IMR-90 (cell line): ENCODE data around the gene KIFC3. TPM values are rescaled to one million over a fixed set of nuclear protein-coding genes. Genes with fewer than 3 reads are reported as not detected.
"Not testable (repeated sequence)": the region's sequence is repeated elsewhere in the genome, so short reads cannot be mapped to it uniquely, and the experiment has no call there.

Experiments
- ATAC-seq: fragments of 200-7000 bp; cut with Tn5 transposase; 2 replicates; pipeline ENCODE4 v1.9.1; 2020; ENCODE audit warnings: low read depth, mild to moderate bottlenecking, moderate library complexity
- BruUV-seq: library from RNA; stranded (reverse); fragments of 400-500 nt; replicated peaks from 2 replicates; lab custom pipeline; 2021; lab: Mats Ljungman, UMichigan
- CTCF ChIA-PET: fragments of 300-600 bp; formaldehyde crosslinking; extraction: SDS; loops from one replicate; lab custom pipeline; 2021; ENCODE audit warnings: antibody characterized with exemption; lab: Yijun Ruan, JAX
- POLR2A ChIA-PET: fragments of 300-600 bp; sonication (Branson Sonifier 250); formaldehyde crosslinking; loops from one replicate; lab custom pipeline; 2022; ENCODE audit warnings: antibody characterized with exemption; ENCODE audit not compliant: unreplicated experiment; lab: Charles Lee
- DNase-seq: peaks from one replicate; pipeline ENCODE4 v3.0.0; 2013
- H2AFZ ChIP-seq: replicated peaks from 2 replicates; pipeline ENCODE3; 2013; ENCODE audit warnings: low read length, mild to moderate bottlenecking; ENCODE audit not compliant: poor library complexity
- H2AK5ac ChIP-seq: 2 replicates; pipeline ENCODE4 v1.6.1; 2013; ENCODE audit warnings: low read depth, low read length, inconsistent platforms
- H2AK9ac ChIP-seq: replicated peaks from 2 replicates; pipeline ENCODE3; 2013; ENCODE audit warnings: mild to moderate bottlenecking, low read depth, low read length, moderate library complexity; ENCODE audit not compliant: poor library complexity
- H2BK120ac ChIP-seq: 2 replicates; pipeline ENCODE4 v1.6.1; 2013; ENCODE audit warnings: low read depth, low read length, inconsistent platforms
- H2BK15ac ChIP-seq: 3 replicates; pipeline ENCODE4 v1.6.1; 2013; ENCODE audit warnings: low read depth, low read length, inconsistent platforms
- H2BK20ac ChIP-seq: 2 replicates; pipeline ENCODE4 v1.6.1; 2013; ENCODE audit warnings: low read depth, mild to moderate bottlenecking, inconsistent platforms, low read length, moderate library complexity
- H2BK5ac ChIP-seq: 2 replicates; pipeline ENCODE4 v1.6.1; 2013; ENCODE audit warnings: mild to moderate bottlenecking, low read depth, low read length, inconsistent platforms; ENCODE audit not compliant: poor library complexity, severe bottlenecking
- H3K14ac ChIP-seq: replicated peaks from 2 replicates; pipeline ENCODE4 v1.6.1; 2013; ENCODE audit warnings: low read depth, low read length, inconsistent platforms
- H3K18ac ChIP-seq: 2 replicates; pipeline ENCODE4 v1.6.1; 2013; ENCODE audit warnings: low read depth, low read length, control low read depth
- H3K23ac ChIP-seq: 2 replicates; pipeline ENCODE4 v1.6.1; 2013; ENCODE audit warnings: low read depth, low read length, inconsistent platforms
- H3K27ac ChIP-seq: 2 replicates; pipeline ENCODE4 v1.5.1; 2013; ENCODE audit warnings: mild to moderate bottlenecking, control low read depth, low read length; ENCODE audit not compliant: insufficient read depth
- H3K27me3 ChIP-seq: 2 replicates; pipeline ENCODE4 v1.6.1; 2013; ENCODE audit warnings: low read length; ENCODE audit not compliant: control insufficient read depth, insufficient read depth
- H3K36me3 ChIP-seq: 2 replicates; pipeline ENCODE4 v1.6.1; 2013; ENCODE audit warnings: low read length, mixed read lengths; ENCODE audit not compliant: control insufficient read depth, insufficient read depth
- H3K4ac ChIP-seq: 2 replicates; pipeline ENCODE4 v1.6.1; 2013; ENCODE audit warnings: low read depth, low read length, inconsistent platforms
- H3K4me1 ChIP-seq: 2 replicates; pipeline ENCODE4 v1.6.1; 2013; ENCODE audit warnings: low read length, mixed read lengths; ENCODE audit not compliant: control insufficient read depth, insufficient read depth
- H3K4me2 ChIP-seq: 2 replicates; pipeline ENCODE4 v1.6.1; 2013; ENCODE audit warnings: low read depth, mild to moderate bottlenecking, control low read depth, low read length, moderate library complexity
- H3K4me3 ChIP-seq: 2 replicates; pipeline ENCODE4 v1.5.1; 2013; ENCODE audit warnings: low read depth, mild to moderate bottlenecking, control low read depth, low read length, moderate library complexity; ENCODE audit not compliant: insufficient read depth
- H3K56ac ChIP-seq: 2 replicates; pipeline ENCODE4 v1.6.1; 2013; ENCODE audit warnings: low read length, inconsistent platforms; ENCODE audit not compliant: insufficient read depth; ENCODE audit errors: extremely low read depth
- H3K79me1 ChIP-seq, 2 experiments: 2 replicates each; pipeline ENCODE4 v1.6.1; 2013; ENCODE audit warnings: low read length in 2 of 2, inconsistent platforms in 1 of 2, low read depth in 1 of 2
- H3K9ac ChIP-seq: 2 replicates; pipeline ENCODE4 v1.6.1; 2013; ENCODE audit warnings: low read depth, low read length, control low read depth
- H3K9me1 ChIP-seq: 2 replicates; pipeline ENCODE4 v1.6.1; 2013; ENCODE audit warnings: low read length, inconsistent platforms; ENCODE audit not compliant: insufficient read depth
- H3K9me3 ChIP-seq: 2 replicates; pipeline ENCODE4 v1.6.1; 2013; ENCODE audit warnings: low read length; ENCODE audit not compliant: control insufficient read depth, insufficient read depth
- H4K20me1 ChIP-seq: 2 replicates; pipeline ENCODE4 v1.6.1; 2013; ENCODE audit warnings: low read length, inconsistent platforms; ENCODE audit not compliant: insufficient read depth
- H4K5ac ChIP-seq: 2 replicates; pipeline ENCODE4 v1.6.1; 2013; ENCODE audit warnings: mild to moderate bottlenecking, low read depth, low read length, control low read depth
- H4K8ac ChIP-seq, 2 experiments: 2 replicates each; pipeline ENCODE4 v1.6.1; 2013; ENCODE audit warnings: low read depth in 2 of 2, low read length in 2 of 2, control low read depth in 1 of 2, inconsistent platforms in 1 of 2
- H4K91ac ChIP-seq: 2 replicates; pipeline ENCODE4 v1.6.1; 2013; ENCODE audit warnings: low read depth, low read length, inconsistent platforms; ENCODE audit not compliant: insufficient read depth
- CEBPB ChIP-seq: IDR thresholded peaks from 2 replicates; pipeline ENCODE4 v1.6.1; 2012; ENCODE audit warnings: low read depth, low read length, improper control_type of control experiment
- WGBS, 2 experiments: methylation state at CpG; one replicate each; pipeline versions ENCODE4 v1.1.5 to v1.1.7; 2013; ENCODE audit warnings: missing lambda C conversion rate in 2 of 2; ENCODE audit not compliant: insufficient read length in 1 of 2; ENCODE audit errors: extremely low coverage in 2 of 2; 5-methylcytosine and 5-hydroxymethylcytosine counted together
- dilution Hi-C: fragments of 300-500 bp; cut with HindIII; formaldehyde crosslinking; loops from one replicate; pipeline ENCODE4 v1.14.3; 2018; ENCODE audit warnings: low sequenced_read_pairs; ENCODE audit not compliant: unreplicated experiment
- in situ Hi-C: fragments of 300-500 bp; cut with MboI; formaldehyde crosslinking; loops from 3 replicates; pipeline ENCODE4 v1.14.3; 2019; ENCODE audit warnings: low sequenced_read_pairs, inconsistent platforms, mixed read lengths
- intact Hi-C: fragments of 100-400 bp; cut with micrococcal nuclease; formaldehyde crosslinking; loops from 2 replicates; pipeline ENCODE4 v1.10.0; 2022
- polyA plus RNA-seq, 3 experiments: library from polyadenylated mRNA; depleted of rRNA; stranded (reverse); fragments of >200 nt; gene quantifications; 2 replicates each; pipeline ENCODE4 v1.2.3, GENCODE V29; 2012; ENCODE audit warnings: low replicate concordance in 1 of 3
- total RNA-seq: library from RNA; depleted of rRNA; stranded (reverse); fragments of >200 nt; gene quantifications from 2 replicates; pipeline ENCODE4 v1.2.3, GENCODE V29; 2012

The KIFC3 gene
- total and polyA plus RNA-seq, 2 of the 4 experiments (the other 2 are of a cell fraction) = 48.6 to 62.5 TPM

GRCh38 chr16:57782607-57783055 lies 19.7 kb downstream of the KIFC3 start:
- peaks cover 30% of the 10 kb centered on the region for H3K36me3 ChIP-seq

More at GRCh38 chr16:57782607-57783055, 19.7 kb downstream of the KIFC3 start:
- H2BK120ac ChIP-seq, H4K5ac ChIP-seq, H3K18ac ChIP-seq, H3K4me3 ChIP-seq, H2AK5ac ChIP-seq, in situ Hi-C loops, H3K56ac ChIP-seq, H2AK9ac ChIP-seq, H2BK5ac ChIP-seq, H3K9me3 ChIP-seq, H3K9ac ChIP-seq, BruUV-seq, H2BK20ac ChIP-seq, H3K4me2 ChIP-seq, H3K23ac ChIP-seq, H3K4me1 ChIP-seq, H3K27ac ChIP-seq, H3K27me3 ChIP-seq, H4K8ac ChIP-seq, H4K91ac ChIP-seq, intact Hi-C loops, dilution Hi-C loops, H3K14ac ChIP-seq, H2BK15ac ChIP-seq, ATAC-seq, H3K4ac ChIP-seq, DNase-seq, POLR2A ChIA-PET, H2AFZ ChIP-seq: not testable (repeated sequence)
- peaks cover 15% of the 10 kb centered on the region; the same call in 1 of the 2 replicates for H3K9me1 ChIP-seq
- H4K20me1 ChIP-seq = peaks cover 22% of the 10 kb centered on the region; the same call in 1 of the 2 replicates
- no CpG with 5 or more reads among the region's 11 CpGs for WGBS, 2 experiments
- CTCF ChIA-PET = interaction anchor here (0.6 to 1.3 kb wide), 4 partner anchors 9 to 605 kb away, joined by 3 to 8 read pairs (median 4); no protein-coding TSS in a partner anchor
- peaks cover 24 to 69% of the 10 kb centered on the region in 2 experiments for H3K79me1 ChIP-seq
- peak; percentile 54 for TF ChIP-seq CEBPB
